K562 (cell line): Measurements from ENCODE around the gene SMARCA4. TPM values are rescaled to one million over a fixed set of nuclear protein-coding genes. Genes with fewer than 3 reads are reported as not detected.

Experiments used
- ATAC-seq: fragments of 200-7000 bp; cut with Tn5 transposase; 3 replicates; pipeline ENCODE4 v1.9.1; 2020; ENCODE audit warnings: moderate library complexity
- BruUV-seq: library from RNA; stranded (reverse); fragments of 400-500 nt; replicated peaks from 2 replicates; lab custom pipeline; 2021; lab: Mats Ljungman, UMichigan
- CTCF ChIA-PET: fragments of 300-600 bp; formaldehyde crosslinking; extraction: SDS; loops from one replicate; lab custom pipeline; 2021; ENCODE audit warnings: low intra/inter-chr PET ratio; lab: Yijun Ruan, JAX
- POLR2A ChIA-PET: fragments of 300-600, 350-650 bp; sonication (Branson Sonifier 250); formaldehyde crosslinking; extraction: SDS; loops from one replicate; lab custom pipeline; 2021; ENCODE audit warnings: antibody characterized with exemption, inconsistent platforms; lab: Yijun Ruan, JAX
- DNase-seq, 4 experiments: peaks; one replicate each; pipeline versions ENCODE4 v3.0.0 to v3.0.0-alpha.2; 2011 to 2018; ENCODE audit warnings: low spot score in 3 of 4, mixed read lengths in 3 of 4; ENCODE audit errors: extremely low read depth in 1 of 4
- FAIRE-seq: peaks from 2 replicates; lab custom pipeline; 2011; peaks lifted over from hg19 to GRCh38; lab: Jason Lieb, UNC
- H2AFZ ChIP-seq: 2 replicates; pipeline ENCODE4 v1.6.0; 2011; ENCODE audit warnings: low read depth, low read length, control low read depth, inconsistent platforms
- H3K27ac ChIP-seq: fragments of 200-600 bp; 3 replicates; pipeline ENCODE4 v1.8.0; 2011; ENCODE audit warnings: low read depth, mild to moderate bottlenecking, control low read depth, inconsistent platforms, low read length, moderate library complexity, mixed read lengths; ENCODE audit errors: extremely low read depth
- H3K27me3 ChIP-seq, 2 experiments: fragments of 300-600 bp in 1 of 2; 2 replicates in 1 of 2; 3 replicates in 1 of 2; pipeline versions ENCODE4 v1.6.0 to v1.8.0; 2011; ENCODE audit warnings: inconsistent platforms in 2 of 2, low read length in 2 of 2, mild to moderate bottlenecking in 1 of 2, mixed read lengths in 1 of 2, moderate library complexity in 1 of 2; ENCODE audit not compliant: control insufficient read depth in 2 of 2, insufficient read depth in 2 of 2
- H3K36me3 ChIP-seq: fragments of 300-600 bp; 3 replicates; pipeline ENCODE4 v1.8.0; 2011; ENCODE audit warnings: mild to moderate bottlenecking, low read length, inconsistent platforms; ENCODE audit not compliant: control insufficient read depth, insufficient read depth
- H3K4me1 ChIP-seq, 2 experiments: fragments of 200-600 bp in 1 of 2; replicated peaks in 1 of 2; 2 replicates in 1 of 2; 3 replicates in 1 of 2; pipeline versions ENCODE4 v1.5.1 to v1.8.0; 2011; ENCODE audit warnings: inconsistent platforms in 2 of 2, low read length in 2 of 2, mild to moderate bottlenecking in 1 of 2, mixed read lengths in 1 of 2, moderate library complexity in 1 of 2; ENCODE audit not compliant: control insufficient read depth in 2 of 2, insufficient read depth in 2 of 2
- H3K4me2 ChIP-seq: 2 replicates; pipeline ENCODE4 v1.6.1; 2011; ENCODE audit warnings: low read length, control low read depth, inconsistent platforms, mixed read lengths; ENCODE audit not compliant: insufficient read depth
- H3K4me3 ChIP-seq: fragments of 200-600 bp; sonication (generic), shearing (Covaris generic); 2 replicates; pipeline ENCODE4 v1.5.1; 2016; ENCODE audit warnings: control low read depth, inconsistent platforms
- H3K79me2 ChIP-seq: fragments of 200-600 bp; 3 replicates; pipeline ENCODE4 v1.8.0; 2011; ENCODE audit warnings: low read length, inconsistent platforms; ENCODE audit not compliant: control insufficient read depth, insufficient read depth
- H3K9ac ChIP-seq, 2 experiments: 2 replicates each; pipeline versions ENCODE4 v1.6.0 to v1.6.1; 2011; ENCODE audit warnings: low read depth in 2 of 2, low read length in 2 of 2, control low read depth in 1 of 2, inconsistent platforms in 1 of 2, mild to moderate bottlenecking in 1 of 2, mixed read lengths in 1 of 2; ENCODE audit not compliant: insufficient read depth in 1 of 2
- H3K9me1 ChIP-seq: one replicate; pipeline ENCODE4 v1.6.0; 2011; ENCODE audit warnings: inconsistent platforms, mild to moderate bottlenecking, low read length, moderate library complexity; ENCODE audit not compliant: control insufficient read depth, insufficient read depth
- H3K9me3 ChIP-seq: replicated peaks from 2 replicates; pipeline ENCODE4 v1.5.1; 2011; ENCODE audit warnings: low read depth, low read length, inconsistent platforms; ENCODE audit not compliant: control insufficient read depth, insufficient read depth
- H4K20me1 ChIP-seq: replicated peaks from 2 replicates; pipeline ENCODE4 v1.6.1; 2011; ENCODE audit warnings: low read length, inconsistent platforms, mixed read lengths; ENCODE audit not compliant: control insufficient read depth, insufficient read depth
- BDP1 ChIP-seq: IDR thresholded peaks from 3 replicates; pipeline ENCODE4 v1.6.1; 2011; ENCODE audit not compliant: insufficient read length, insufficient read depth
- CHD2 ChIP-seq: IDR thresholded peaks from 2 replicates; pipeline ENCODE4 v1.6.1; 2011; ENCODE audit warnings: low read depth, low read length
- EGR1 ChIP-seq: fragments of 450-650 bp; conservative IDR thresholded peaks from 2 replicates; pipeline ENCODE4 v1.6.1; 2017; ENCODE audit warnings: mild to moderate bottlenecking
- HBP1 ChIP-seq: fragments of 450-650 bp; formaldehyde crosslinking; IDR thresholded peaks from 2 replicates; pipeline ENCODE4 v1.4.0; 2022; ENCODE audit warnings: missing genetic modification characterization
- HMG20B ChIP-seq: fragments of 250-450 bp; sonication (Bioruptor Pico); IDR thresholded peaks from 2 replicates; pipeline ENCODE4 v1.5.0; 2021; ENCODE audit warnings: mild to moderate bottlenecking
- STAT5B ChIP-seq: fragments of 250-450 bp; sonication (Bioruptor Pico); IDR thresholded peaks from 2 replicates; pipeline ENCODE4 v1.8.0; 2021; ENCODE audit warnings: mild to moderate bottlenecking, inconsistent platforms
- ZMIZ1 ChIP-seq, 2 experiments: fragments of 150-350 bp in 1 of 2; IDR thresholded peaks; 2 replicates each; pipeline ENCODE4 v1.6.1; 2012 to 2016; ENCODE audit warnings: low read depth in 2 of 2, low read length in 2 of 2, mild to moderate bottlenecking in 1 of 2, moderate library complexity in 1 of 2
- ZNF707 ChIP-seq: fragments of 250-450 bp; sonication (Bioruptor Pico); conservative IDR thresholded peaks from 2 replicates; pipeline ENCODE4 v1.8.0; 2022; ENCODE audit warnings: inconsistent platforms, mild to moderate bottlenecking, moderate library complexity
- WGBS: fragments of 100-300 bp; shearing (Covaris generic); methylation state at CpG from one replicate; pipeline ENCODE4 v1.1.6; 2016; ENCODE audit warnings: low coverage, mixed read lengths; ENCODE audit not compliant: insufficient coverage; ENCODE audit errors: missing lambda C conversion rate; 5-methylcytosine and 5-hydroxymethylcytosine counted together
- in situ Hi-C: fragments of 300-500 bp; cut with MboI; formaldehyde crosslinking; loops from 4 replicates; pipeline ENCODE4 v1.15.0; 2018; ENCODE audit warnings: inconsistent platforms, mixed read lengths
- intact Hi-C: fragments of 100-400 bp; cut with micrococcal nuclease; formaldehyde crosslinking; loops from 2 replicates; pipeline ENCODE4 v1.14.2; 2022
- polyA plus RNA-seq, 8 experiments: library from polyadenylated mRNA; depleted of rRNA in 4 of 8; stranded (reverse) in 5 of 8; unstranded in 3 of 8; fragments of >200 nt; fragmentation: Nextera tagmentation in 2 of 8; fragmentation: Illumina TruSeq in 1 of 8; extraction: Ambion mirVana in 2 of 8; extraction: Trizol in 1 of 8; gene quantifications; 2 replicates each; pipeline versions ENCODE4 v1.2.1 to v1.2.3, GENCODE V29; 2011 to 2014; ENCODE audit warnings: inconsistent platforms in 1 of 8, missing spikeins in 1 of 8
- total RNA-seq, 7 experiments: library from RNA; depleted of rRNA in 6 of 7; stranded (reverse); fragments of >200 nt in 6 of 7; fragmentation: Illumina TruSeq in 2 of 7; extraction: Trizol in 2 of 7; gene quantifications; 2 replicates each; pipeline versions ENCODE4 v1.2.1 to v1.2.3, GENCODE V29; 2011 to 2021; ENCODE audit warnings: low replicate concordance in 1 of 7

SMARCA4 gene
- total and polyA plus RNA-seq, 9 of the 15 experiments (the other 6 are each of a cell fraction or from before 2014, with no cell fraction given): 19.3 to 207 (median 52.1) TPM

GRCh38 chr19:10984166-10984735 is 23.4 kb downstream of the SMARCA4 start:
- intact Hi-C loops: no loop called here
- H2AFZ ChIP-seq: no peak overlapping the region
- no peaks in the 10 kb centered on the region; the same call in 1 of the 2 replicates for H4K20me1 ChIP-seq
- in situ Hi-C loops: no loop called here
- ChIA-PET CTCF (interaction anchor here (0.6 kb wide), 1 partner anchor 65 kb away, joined by 6 read pairs; no protein-coding TSS in a partner anchor), POLR2A (interaction anchor here (0.7 kb wide), 1 partner anchor 535 kb away, joined by 3 read pairs; no protein-coding TSS in a partner anchor)
- no TSS peak for BruUV-seq
- no peaks in the 10 kb centered on the region for H3K9me3 ChIP-seq
- no peak overlapping the region for H3K27ac ChIP-seq
- no peak overlapping the region for H3K4me3 ChIP-seq
- no peaks in the 10 kb centered on the region for H3K27me3 ChIP-seq
- H3K79me2 ChIP-seq: peaks cover 53% of the 10 kb centered on the region
- no peak overlapping the region for H3K4me2 ChIP-seq
- peaks cover 76% of the 10 kb centered on the region; the same call in 2 of the 3 replicates for H3K36me3 ChIP-seq
- WGBS: 91% methylated on average over 19 of the region's 21 CpGs
- ATAC-seq (no peak; the same call in 2 of the 3 replicates), DNase-seq (peak in 1 of 4 experiments; percentile 30), FAIRE-seq (no peak)
- H3K4me1 ChIP-seq: peaks cover 0 to 3% of the 10 kb centered on the region in 2 experiments; a peak in 2 of 5 replicates
- H3K9me1 ChIP-seq: no peaks in the 10 kb centered on the region
- peak overlapping the region in 1 of 2 experiments; percentile 45; a peak in 2 of 4 replicates for H3K9ac ChIP-seq
- no peak for TF ChIP-seq CHD2
- TF ChIP-seq ZMIZ1 (IDR thresholded peaks at IDR 0.05; ENCODE audit: low read depth in 2 of 2, low read length in 2 of 2): no peak
- no peak for TF ChIP-seq HMG20B (CRISPR knock-in tag)
- no peak for TF ChIP-seq ZNF707 (CRISPR knock-in tag)
- no peak for TF ChIP-seq STAT5B
- TF ChIP-seq BDP1: no peak
- TF ChIP-seq EGR1: no peak
- no peak for TF ChIP-seq HBP1
